Stimulated activated effector memory CD8-positive, alpha-beta T cell treated with anti-CD3 and anti-CD28 coated beads, Interleukin-12 subunit alpha, Interleukin-12 subunit beta, amount 100 ng/mL, for 72 hours (primary cell): ENCODE measurements around the gene PIK3CA.

Source experiments
- ATAC-seq: fragments of 150-1000 bp; cut with Tn5 transposase; 2 replicates; pipeline ENCODE4 v1.10.0; 2021
- DNase-seq, 2 donors: peaks; one replicate each; pipeline ENCODE4 v3.0.0; 2021 to 2022; ENCODE audit warnings: low spot score in 2 of 2
- H3K27ac Mint-ChIP-seq: one replicate; pipeline ENCODE4 v1.8.0; 2022; ENCODE audit warnings: mild to moderate bottlenecking, mixed read lengths
- H3K36me3 Mint-ChIP-seq: one replicate; pipeline ENCODE4 v1.8.0; 2022; ENCODE audit warnings: mild to moderate bottlenecking, mixed read lengths
- H3K4me1 Mint-ChIP-seq: one replicate; pipeline ENCODE4 v1.8.0; 2022; ENCODE audit warnings: mixed read lengths
- H3K4me3 Mint-ChIP-seq: one replicate; pipeline ENCODE4 v1.8.0; 2022; ENCODE audit warnings: mild to moderate bottlenecking, mixed read lengths
- H3K9me3 Mint-ChIP-seq: one replicate; pipeline ENCODE4 v1.8.0; 2022; ENCODE audit warnings: mixed read lengths

Gene PIK3CA

GRCh38 chr3:179148616-179149405 is 654 bp downstream of the PIK3CA start:
- DNase-seq: peak; percentile 42 to 79
- ATAC-seq: peak; percentile 35
- H3K27ac Mint-ChIP-seq: no peak overlapping the region

GRCh38 chr3:179149406-179149867 is 1.3 kb downstream of the PIK3CA start:
- DNase-seq (no peak), ATAC-seq (peak; percentile 37)
- peaks cover 9% of the 10 kb centered on the region for H3K36me3 Mint-ChIP-seq
- peaks cover 24% of the 10 kb centered on the region for H3K4me1 Mint-ChIP-seq
- no peaks in the 10 kb centered on the region for H3K9me3 Mint-ChIP-seq
- H3K27ac Mint-ChIP-seq: no peak overlapping the region
- H3K4me3 Mint-ChIP-seq: no peak overlapping the region

More at GRCh38 chr3:179148616-179149405, 654 bp downstream of the PIK3CA start:
- Mint-ChIP-seq H3K36me3 (peaks cover 9% of the 10 kb centered on the region), H3K9me3 (no peaks in the 10 kb centered on the region), H3K4me1 (peaks cover 24% of the 10 kb centered on the region), H3K4me3 (no peak overlapping the region)

DNA sequence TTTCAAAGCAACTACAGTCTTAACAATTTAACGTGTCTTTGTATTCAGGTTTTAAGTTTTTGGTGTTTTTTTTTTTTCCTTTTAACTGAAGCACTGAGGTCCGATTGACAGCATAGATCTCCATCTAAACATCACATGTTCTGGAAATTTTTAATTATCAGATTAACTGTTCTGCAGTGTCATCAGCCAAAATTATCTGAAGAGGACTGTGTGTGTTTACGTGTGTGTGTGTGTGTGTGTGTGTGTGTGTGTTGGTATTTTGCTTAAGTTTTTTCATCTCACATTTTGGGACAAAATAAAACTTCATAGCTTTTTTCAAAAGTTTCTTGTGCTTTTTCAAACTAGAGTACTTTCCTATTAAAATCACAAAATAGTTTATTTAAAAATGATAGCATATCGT is 1.8 kb downstream of the PIK3CA start:
- Mint-ChIP-seq H3K9me3 (no peaks in the 10 kb centered on the region), H3K4me1 (peaks cover 24% of the 10 kb centered on the region), H3K36me3 (peaks cover 9% of the 10 kb centered on the region), H3K4me3 (no peak overlapping the region), H3K27ac (no peak overlapping the region)
- DNase-seq (no peak), ATAC-seq (no peak)

DNA sequence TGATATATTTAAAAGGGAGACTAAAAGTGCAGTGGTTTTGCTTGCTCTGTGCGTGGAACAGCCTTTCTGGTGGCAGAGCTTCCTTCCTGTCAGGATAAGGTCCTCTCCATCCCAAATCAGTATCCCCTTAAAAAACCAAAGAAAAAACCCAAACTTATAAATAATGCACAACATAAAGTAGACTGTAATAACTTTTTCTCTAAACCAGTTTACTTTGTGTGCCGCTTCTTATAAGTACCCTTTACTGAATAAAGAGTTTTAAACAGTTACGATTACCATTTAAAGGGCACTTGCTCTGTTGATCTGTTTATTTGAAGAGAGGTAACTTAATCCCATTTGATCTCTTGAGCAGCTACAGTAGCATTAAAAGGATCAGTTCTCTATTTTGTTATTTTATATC is 2.5 kb downstream of the PIK3CA start:
- Mint-ChIP-seq H3K4me1 (peaks cover 24% of the 10 kb centered on the region), H3K9me3 (no peaks in the 10 kb centered on the region), H3K36me3 (peaks cover 9% of the 10 kb centered on the region), H3K4me3 (no peak overlapping the region), H3K27ac (no peak overlapping the region)
- no peak for ATAC-seq
- DNase-seq: no peak

- no peak overlapping the region for H3K4me3 Mint-ChIP-seq
- H3K36me3 Mint-ChIP-seq: peaks cover 9% of the 10 kb centered on the region
These were observed 3.3 kb downstream of the PIK3CA start for GRCh38 chr3:179151474-179151873.

GRCh38 chr3:179156170-179156569 is 8.0 kb downstream of the PIK3CA start:
- no peak for ATAC-seq
- H3K36me3 Mint-ChIP-seq: no peaks in the 10 kb centered on the region
- H3K9me3 Mint-ChIP-seq: no peaks in the 10 kb centered on the region
- H3K27ac Mint-ChIP-seq: no peak overlapping the region
- H3K4me1 Mint-ChIP-seq: peaks cover 18% of the 10 kb centered on the region
- no peak overlapping the region for H3K4me3 Mint-ChIP-seq
- no peak for DNase-seq

More at GRCh38 chr3:179151474-179151873, 3.3 kb downstream of the PIK3CA start:
- DNase-seq (no peak), ATAC-seq (no peak)
- H3K9me3 Mint-ChIP-seq: no peaks in the 10 kb centered on the region
- no peak overlapping the region for H3K27ac Mint-ChIP-seq
- H3K4me1 Mint-ChIP-seq: peaks cover 24% of the 10 kb centered on the region

DNA sequence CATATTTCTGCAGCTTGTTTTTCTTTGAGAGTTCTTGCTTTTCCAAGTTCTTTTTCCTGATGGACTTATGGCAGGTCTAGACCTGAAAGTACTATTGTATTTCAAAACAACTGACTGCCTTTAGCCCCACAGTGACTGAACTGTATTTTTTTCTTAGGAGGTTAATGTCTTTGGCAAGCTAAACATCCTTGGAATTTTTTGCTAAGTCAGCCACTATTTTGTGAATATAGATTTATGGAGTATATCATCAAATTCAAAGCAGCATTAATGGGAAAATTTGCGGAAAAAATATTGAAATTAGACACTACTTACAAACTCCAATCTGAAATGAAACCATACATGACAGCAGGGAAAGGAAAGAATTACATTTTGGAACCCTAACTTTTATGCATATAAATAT is 8.6 kb downstream of the PIK3CA start:
- H3K4me3 Mint-ChIP-seq: no peak overlapping the region
- ATAC-seq (no peak), DNase-seq (no peak)
- peaks cover 16% of the 10 kb centered on the region for H3K4me1 Mint-ChIP-seq
- H3K9me3 Mint-ChIP-seq: no peaks in the 10 kb centered on the region
- H3K27ac Mint-ChIP-seq: no peak overlapping the region
- H3K36me3 Mint-ChIP-seq: no peaks in the 10 kb centered on the region

- Mint-ChIP-seq H3K4me3 (no peak overlapping the region), H3K36me3 (no peaks in the 10 kb centered on the region), H3K27ac (no peak overlapping the region), H3K9me3 (no peaks in the 10 kb centered on the region), H3K4me1 (peaks cover 8% of the 10 kb centered on the region)
- peak; percentile 69 for ATAC-seq
- DNase-seq: no peak
These were observed 10.3 kb downstream of the PIK3CA start for GRCh38 chr3:179158336-179159039.

DNA sequence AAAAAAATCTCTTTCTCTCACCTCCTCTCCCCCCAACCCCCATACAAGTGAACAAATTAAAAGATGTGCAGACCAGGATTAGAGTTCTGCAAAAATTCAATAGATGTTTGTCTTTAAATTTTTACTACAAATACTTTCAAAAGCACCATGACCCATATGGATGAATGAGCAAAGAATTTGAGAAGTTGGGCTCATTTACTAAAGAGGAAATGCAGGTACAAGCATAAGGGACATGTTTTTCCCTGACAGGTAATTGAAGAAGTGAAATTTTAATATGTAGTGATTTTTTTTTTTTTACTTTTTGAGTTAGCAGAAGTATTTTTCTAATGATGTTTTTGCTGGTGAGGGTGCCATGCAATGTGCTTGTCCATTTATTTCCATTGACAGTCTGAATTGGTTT is 15.3 kb downstream of the PIK3CA start:
- H3K4me1 Mint-ChIP-seq: peaks cover 23% of the 10 kb centered on the region
- no peaks in the 10 kb centered on the region for H3K9me3 Mint-ChIP-seq
- ATAC-seq: no peak
- no peak overlapping the region for H3K27ac Mint-ChIP-seq
- no peak overlapping the region for H3K4me3 Mint-ChIP-seq
- no peaks in the 10 kb centered on the region for H3K36me3 Mint-ChIP-seq
- DNase-seq: no peak

DNA sequence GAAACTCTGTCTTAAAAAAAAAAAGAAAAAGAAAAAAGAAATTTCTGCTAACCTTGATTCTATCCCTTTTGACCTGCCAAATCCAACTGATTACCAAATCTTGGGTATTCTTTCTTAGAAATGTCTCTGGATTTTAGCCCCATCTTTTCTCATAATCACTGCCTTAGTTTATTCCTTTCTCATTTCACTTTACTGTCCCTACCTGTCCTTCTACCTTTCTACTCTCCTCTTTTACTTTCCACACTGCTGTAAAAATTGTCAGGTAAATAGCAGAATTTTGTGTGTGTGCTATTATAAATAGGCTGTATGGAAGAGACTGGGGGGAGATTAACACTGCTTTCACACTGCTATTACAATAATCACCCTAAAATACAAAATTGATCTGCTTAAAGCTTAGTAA is 16.7 kb downstream of the PIK3CA start:
- Mint-ChIP-seq H3K27ac (no peak overlapping the region), H3K9me3 (no peaks in the 10 kb centered on the region), H3K4me1 (peaks cover 31% of the 10 kb centered on the region), H3K4me3 (no peak overlapping the region), H3K36me3 (no peaks in the 10 kb centered on the region)
- DNase-seq (no peak), ATAC-seq (no peak)

DNA sequence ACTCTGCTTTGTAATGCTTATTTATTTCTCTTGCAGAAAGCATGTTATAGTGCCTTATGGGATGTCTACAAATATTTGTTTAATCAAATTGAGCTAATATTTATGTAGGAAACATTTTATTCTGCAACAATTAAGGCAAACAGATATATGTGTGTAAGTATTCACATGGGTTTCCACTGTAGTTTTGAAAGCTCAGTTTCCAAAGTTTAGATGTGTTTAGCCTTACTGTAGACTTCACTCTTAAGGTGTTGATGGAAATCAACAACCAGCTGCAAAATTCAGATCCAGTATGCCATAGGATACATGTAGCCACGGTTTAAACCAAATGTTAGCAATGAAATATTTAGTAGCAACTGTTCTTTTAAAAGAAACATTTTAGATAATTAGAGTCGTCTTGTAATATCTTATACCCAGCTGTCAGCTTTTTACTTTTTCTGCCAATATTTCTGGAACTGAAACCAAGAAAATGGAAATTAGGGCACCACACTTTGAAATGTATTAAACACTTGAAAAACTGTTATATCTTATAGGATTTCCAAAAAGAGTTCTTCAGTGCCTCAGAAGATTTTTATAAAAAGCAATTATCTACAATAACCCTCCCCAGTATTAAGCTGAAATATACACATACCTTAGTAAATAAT is 18.5 kb downstream of the PIK3CA start:
- ATAC-seq (no peak), DNase-seq (no peak)
- Mint-ChIP-seq H3K9me3 (no peaks in the 10 kb centered on the region), H3K4me1 (peaks cover 26% of the 10 kb centered on the region), H3K4me3 (no peak overlapping the region), H3K27ac (no peak overlapping the region), H3K36me3 (no peaks in the 10 kb centered on the region)

DNA sequence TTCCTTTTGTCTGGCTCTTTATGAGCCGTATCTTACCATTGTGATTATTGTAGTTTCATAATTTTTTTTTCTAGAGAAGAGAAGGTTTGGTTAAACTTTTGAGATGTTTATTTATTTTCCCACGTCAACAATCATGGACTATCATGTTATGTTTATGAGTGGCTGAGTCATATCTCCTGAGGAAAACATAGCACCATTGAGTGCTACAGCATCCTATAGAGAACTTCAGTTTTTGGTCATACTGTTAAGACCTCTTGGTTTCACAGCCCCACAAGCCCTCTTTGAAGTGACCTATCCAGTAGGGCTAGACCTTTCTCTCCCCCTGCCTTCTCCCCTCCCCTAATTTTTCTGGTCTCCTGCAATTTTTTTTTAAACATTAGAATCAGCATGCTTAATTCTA is 20.8 kb downstream of the PIK3CA start:
- no peaks in the 10 kb centered on the region for H3K9me3 Mint-ChIP-seq
- no peaks in the 10 kb centered on the region for H3K36me3 Mint-ChIP-seq
- H3K4me3 Mint-ChIP-seq: no peak overlapping the region
- ATAC-seq (peak; percentile 54), DNase-seq (no peak)
- H3K27ac Mint-ChIP-seq: no peak overlapping the region
- peaks cover 26% of the 10 kb centered on the region for H3K4me1 Mint-ChIP-seq

DNA sequence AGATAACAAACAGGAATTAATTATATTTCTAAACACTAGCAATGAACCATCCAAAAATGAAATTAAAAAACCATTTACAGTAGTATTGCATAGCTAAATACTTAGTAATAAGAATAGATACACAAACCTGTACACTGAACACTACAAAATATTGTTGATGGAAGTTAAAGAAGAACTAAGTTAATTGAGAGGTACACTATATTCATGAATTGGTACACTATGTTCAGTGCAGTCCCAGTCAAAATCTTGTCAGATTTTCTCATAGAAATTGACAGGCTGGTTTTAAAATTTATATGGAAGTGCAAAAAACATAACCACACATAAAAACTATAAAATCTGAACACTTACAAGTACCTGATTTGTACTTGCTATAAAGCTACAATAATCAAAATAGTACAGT is 24.4 kb downstream of the PIK3CA start:
- ATAC-seq (no peak), DNase-seq (no peak)
- Mint-ChIP-seq H3K4me3 (no peak overlapping the region), H3K9me3 (no peaks in the 10 kb centered on the region), H3K4me1 (peaks cover 30% of the 10 kb centered on the region), H3K27ac (no peak overlapping the region), H3K36me3 (no peaks in the 10 kb centered on the region)

- H3K9me3 Mint-ChIP-seq: no peaks in the 10 kb centered on the region
- no peak overlapping the region for H3K4me3 Mint-ChIP-seq
- DNase-seq (no peak), ATAC-seq (no peak)
- no peak overlapping the region for H3K27ac Mint-ChIP-seq
- H3K36me3 Mint-ChIP-seq: no peaks in the 10 kb centered on the region
- peaks cover 23% of the 10 kb centered on the region for H3K4me1 Mint-ChIP-seq
These were observed 26.2 kb downstream of the PIK3CA start for GRCh38 chr3:179174316-179174715.

- no peak overlapping the region for H3K4me3 Mint-ChIP-seq
- no peaks in the 10 kb centered on the region for H3K36me3 Mint-ChIP-seq
- H3K9me3 Mint-ChIP-seq: no peaks in the 10 kb centered on the region
- ATAC-seq (no peak), DNase-seq (no peak)
- H3K4me1 Mint-ChIP-seq: peaks cover 20% of the 10 kb centered on the region
- no peak overlapping the region for H3K27ac Mint-ChIP-seq
These were observed 26.7 kb downstream of the PIK3CA start for GRCh38 chr3:179174898-179175297.
